ENCODE results near the gene DYNC2H1.

DNA sequence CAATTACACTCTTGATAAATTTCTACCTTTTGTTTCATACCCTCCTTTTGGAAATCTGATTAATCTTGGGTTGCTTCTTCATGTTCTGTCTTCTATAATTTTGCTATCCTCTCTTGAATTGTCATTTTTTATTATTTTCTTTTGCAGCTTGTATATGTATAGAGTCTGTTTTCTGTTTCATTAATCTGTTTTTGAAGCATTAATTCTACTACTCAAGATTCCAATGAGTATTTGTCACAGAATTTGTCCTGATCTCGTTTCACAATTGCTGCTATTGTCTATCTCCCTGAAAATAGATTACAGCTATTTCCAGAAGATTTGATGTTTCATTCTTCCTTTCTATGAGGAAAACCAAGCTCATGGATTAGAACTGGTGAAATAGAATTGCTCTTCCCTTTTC is 406.1 kb downstream of the DYNC2H1 start:
- no peak for TF ChIP-seq CTCF (IDR thresholded peaks at IDR 0.05; ENCODE audit: low read depth, low read length)
- no peak for TF ChIP-seq EZH2phosphoT487 (IDR thresholded peaks at IDR 0.05; ENCODE audit: low read depth)
